Heart left ventricle (tissue), 16 donors: ENCODE measurements around the gene DNM2. TPM values are rescaled to one million over a fixed set of nuclear protein-coding genes. Genes with fewer than 3 reads are reported as not detected.

Source experiments
- ATAC-seq, 4 donors: fragments of 200-7000 bp; cut with Tn5 transposase; one replicate each; pipeline ENCODE4 v1.9.1; 2020 to 2022; ENCODE audit warnings: moderate library complexity in 4 of 4, mild to moderate bottlenecking in 3 of 4, moderate number of reproducible peaks in 1 of 4
- DNase-seq, 5 donors: peaks; one replicate each; pipeline ENCODE4 v3.0.0-alpha.2; 2020
- H3K27ac ChIP-seq, 12 donors: fragments of 200-600 bp; sonication (generic) in 4 of 12; one replicate each; pipeline versions ENCODE4 v1.5.0 to v1.8.0; 2016 to 2022; ENCODE audit warnings: mild to moderate bottlenecking in 2 of 12
- H3K27me3 ChIP-seq, 9 donors: fragments of 200-600 bp; sonication (generic) in 2 of 9; one replicate each; pipeline versions ENCODE4 v1.5.1 to v1.8.0; 2016 to 2022; ENCODE audit warnings: mild to moderate bottlenecking in 3 of 9
- H3K36me3 ChIP-seq, 9 donors: fragments of 200-600 bp; sonication (generic) in 2 of 9; one replicate each; pipeline versions ENCODE4 v1.5.0 to v1.8.0; 2018 to 2022; ENCODE audit warnings: mild to moderate bottlenecking in 2 of 9
- H3K4me1 ChIP-seq, 12 donors: fragments of 200-600 bp; sonication (generic) in 4 of 12; one replicate each; pipeline versions ENCODE4 v1.5.0 to v1.8.0; 2016 to 2022; ENCODE audit warnings: mild to moderate bottlenecking in 3 of 12
- H3K4me3 ChIP-seq, 12 donors: fragments of 200-600 bp; sonication (generic) in 4 of 12; one replicate each; pipeline versions ENCODE4 v1.5.0 to v1.8.0; 2017 to 2022; ENCODE audit warnings: mild to moderate bottlenecking in 9 of 12, moderate library complexity in 4 of 12
- H3K9me3 ChIP-seq, 12 donors: fragments of 200-600 bp; sonication (generic) in 4 of 12; one replicate each; pipeline versions ENCODE4 v1.5.0 to v1.8.0; 2016 to 2022; ENCODE audit warnings: mild to moderate bottlenecking in 1 of 12
- POLR2A ChIP-seq, 2 donors: fragments of 450-650 bp; IDR thresholded peaks; one replicate each; pipeline ENCODE4 v1.6.1; 2017; ENCODE audit warnings: antibody characterized with exemption in 2 of 2, mild to moderate bottlenecking in 2 of 2, moderate library complexity in 2 of 2
- WGBS, 4 donors: extraction: QIAGEN DNeasy Blood & Tissue Kit in 2 of 4; methylation state at CpG; one replicate each; pipeline versions ENCODE4 v1.1.5 to v1.1.7; 2013 to 2018; 5-methylcytosine and 5-hydroxymethylcytosine counted together
- intact Hi-C, 10 donors: fragments of 100-400 bp; cut with DNase I; formaldehyde crosslinking; loops; one replicate each; pipeline versions ENCODE4 v1.11.1 to v1.14.2; 2022
- polyA plus RNA-seq, 2 donors: library from polyadenylated mRNA; stranded (reverse); fragments of 200-250 nt; gene quantifications; one replicate each; pipeline ENCODE4 v1.2.3, GENCODE V29; 2013
- total RNA-seq, 9 donors: library from RNA; depleted of rRNA in 2 of 9; stranded (reverse); fragments of >200 nt in 2 of 9; fragmentation: NEBNext Ultra II Directional in 3 of 9; extraction: Animal tissue kit (Norgen Biotek cat#: 25700) in 3 of 9; gene quantifications; one replicate each; pipeline versions ENCODE4 v1.1.0 to v1.2.4, GENCODE V29; 2016 to 2023
- TF ChIP-seq, protein P1 (sequence below), 12 donors: fragments of 200-600 bp; sonication (generic) in 4 of 12; IDR thresholded peaks; one replicate each; pipeline versions ENCODE4 v1.5.0 to v1.8.0; 2018 to 2022; ENCODE audit warnings: antibody characterized with exemption in 12 of 12, mild to moderate bottlenecking in 5 of 12
- donor health status: ischemic (EF 13 %, LVEDD 7.1; RV severe dilation, severe dysfunction).
- donor health status: healthy with polysubstance abuse.
- donor health status: DM: no; HTN: yes; CAD: no.
- donor health status: DM: no; HTN: no; CAD: no.
- donor health status: ischemic (EF 25% LVEDD 6.9; RV normal size, moderate dysfunction).
- donor health status: ischemic (EF 25% LVEDD 5.7; RV mildly dilated, moderate dysfunction).
- donor health status: healthy.
- donor health status: DM: yes; HTN: yes; CAD: no.
- donor health status: ischemic (EF 35%, LVEDD 5.7; RV mildly dilated, moderate dysfunction).
- donor health status: nonischemic (EF 11% LVEDD 7.7; RV severe dilation, severe dysfunction).
- donor health status: DM: yes; HTN: yes; CAD: no.
- donor health status: PGD.
- donor health status: ischemic (EF 29% LVEDD 5.4; RV normal size, mild dysfunction).
- donor health status: nonischemic (EF 23%, LVEDD 6.1; RV moderate dilation, normal function).

Gene DNM2
- total and polyA plus RNA-seq, 11 donors = 98.9 to 204 (median 131) TPM

DNA sequence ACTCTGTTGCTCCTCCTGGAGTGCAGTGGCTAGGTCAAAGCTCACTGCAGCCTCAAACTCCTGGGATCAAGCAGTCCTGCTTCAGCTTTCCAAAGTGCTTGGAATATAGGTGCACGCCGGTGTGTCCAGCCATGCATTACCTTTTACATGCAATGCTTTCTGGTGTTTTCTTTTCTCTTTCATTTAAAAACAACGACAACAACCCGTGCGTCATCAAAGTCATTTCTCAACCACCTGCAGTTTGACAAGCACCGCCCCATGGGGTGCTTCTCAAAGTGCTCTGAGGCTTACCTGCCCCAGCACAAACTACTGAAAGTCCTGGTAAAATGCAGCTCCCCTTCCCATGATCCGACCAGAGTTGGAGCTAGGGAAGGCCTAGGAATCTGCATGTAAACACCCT is 9.6 kb upstream of the DNM2 start:
- Histone ChIP-seq H3K9me3 (no peaks in the 10 kb centered on the region), H3K27ac (no peak overlapping the region), H3K4me3 (no peak overlapping the region), H3K36me3 (peaks cover 0 to 35% (median 17%) of the 10 kb centered on the region in 9 donors), H3K27me3 (no peaks in the 10 kb centered on the region), H3K4me1 (no peaks in the 10 kb centered on the region)
- TF ChIP-seq POLR2A (IDR thresholded peaks at IDR 0.05) = no peak
- TF ChIP-seq, protein P1, sequence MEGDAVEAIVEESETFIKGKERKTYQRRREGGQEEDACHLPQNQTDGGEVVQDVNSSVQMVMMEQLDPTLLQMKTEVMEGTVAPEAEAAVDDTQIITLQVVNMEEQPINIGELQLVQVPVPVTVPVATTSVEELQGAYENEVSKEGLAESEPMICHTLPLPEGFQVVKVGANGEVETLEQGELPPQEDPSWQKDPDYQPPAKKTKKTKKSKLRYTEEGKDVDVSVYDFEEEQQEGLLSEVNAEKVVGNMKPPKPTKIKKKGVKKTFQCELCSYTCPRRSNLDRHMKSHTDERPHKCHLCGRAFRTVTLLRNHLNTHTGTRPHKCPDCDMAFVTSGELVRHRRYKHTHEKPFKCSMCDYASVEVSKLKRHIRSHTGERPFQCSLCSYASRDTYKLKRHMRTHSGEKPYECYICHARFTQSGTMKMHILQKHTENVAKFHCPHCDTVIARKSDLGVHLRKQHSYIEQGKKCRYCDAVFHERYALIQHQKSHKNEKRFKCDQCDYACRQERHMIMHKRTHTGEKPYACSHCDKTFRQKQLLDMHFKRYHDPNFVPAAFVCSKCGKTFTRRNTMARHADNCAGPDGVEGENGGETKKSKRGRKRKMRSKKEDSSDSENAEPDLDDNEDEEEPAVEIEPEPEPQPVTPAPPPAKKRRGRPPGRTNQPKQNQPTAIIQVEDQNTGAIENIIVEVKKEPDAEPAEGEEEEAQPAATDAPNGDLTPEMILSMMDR (IDR thresholded peaks at IDR 0.05) = no peak
- no peak for DNase-seq
- WGBS, 4 donors = 92 to 96% (median 93%) methylated on average over 7 of the region's 7 CpGs
- intact Hi-C loops = no loop called here
- ATAC-seq = no peak

- H3K36me3 ChIP-seq = peaks cover 0 to 40% (median 21%) of the 10 kb centered on the region in 9 donors
These were observed 5.8 kb upstream of the DNM2 start for GRCh38 chr19:10712045-10712444.

GRCh38 chr19:10712754-10713153 is 5.1 kb upstream of the DNM2 start:
- H3K27ac ChIP-seq = no peak overlapping the region
- no peaks in the 10 kb centered on the region for H3K9me3 ChIP-seq
- H3K4me3 ChIP-seq = no peak overlapping the region
- H3K4me1 ChIP-seq = peaks cover 0 to 7% (median 4%) of the 10 kb centered on the region in 12 donors
- no peak for ATAC-seq
- intact Hi-C loops = loop anchor here in 2 of 10 donors (10.0 kb wide), 1 partner anchor 152 kb away; no protein-coding TSS in a partner anchor
- 89 to 93% (median 91%) methylated on average over 10 to 23 of the region's 23 CpGs for WGBS, 4 donors
- peaks cover 0 to 40% (median 18%) of the 10 kb centered on the region in 9 donors for H3K36me3 ChIP-seq
- H3K27me3 ChIP-seq = no peaks in the 10 kb centered on the region
- no peak for DNase-seq
- TF ChIP-seq POLR2A (IDR thresholded peaks at IDR 0.05) = no peak
- TF ChIP-seq, protein P1 (IDR thresholded peaks at IDR 0.05) = no peak

More at GRCh38 chr19:10712045-10712444, 5.8 kb upstream of the DNM2 start:
- 66 to 82% (median 74%) methylated on average over 14 of the region's 14 CpGs for WGBS, 4 donors
- Histone ChIP-seq H3K27me3 (no peaks in the 10 kb centered on the region), H3K9me3 (no peaks in the 10 kb centered on the region), H3K27ac (no peak overlapping the region), H3K4me3 (no peak overlapping the region), H3K4me1 (peaks cover 0 to 5% (median 3%) of the 10 kb centered on the region in 12 donors)
- no peak for TF ChIP-seq POLR2A (IDR thresholded peaks at IDR 0.05)
- TF ChIP-seq, protein P1 (IDR thresholded peaks at IDR 0.05) = no peak
- intact Hi-C loops = loop anchor here in 2 of 10 donors (10.0 kb wide), 1 partner anchor 153 kb away; no protein-coding TSS in a partner anchor
- ATAC-seq (no peak), DNase-seq (no peak)

DNA sequence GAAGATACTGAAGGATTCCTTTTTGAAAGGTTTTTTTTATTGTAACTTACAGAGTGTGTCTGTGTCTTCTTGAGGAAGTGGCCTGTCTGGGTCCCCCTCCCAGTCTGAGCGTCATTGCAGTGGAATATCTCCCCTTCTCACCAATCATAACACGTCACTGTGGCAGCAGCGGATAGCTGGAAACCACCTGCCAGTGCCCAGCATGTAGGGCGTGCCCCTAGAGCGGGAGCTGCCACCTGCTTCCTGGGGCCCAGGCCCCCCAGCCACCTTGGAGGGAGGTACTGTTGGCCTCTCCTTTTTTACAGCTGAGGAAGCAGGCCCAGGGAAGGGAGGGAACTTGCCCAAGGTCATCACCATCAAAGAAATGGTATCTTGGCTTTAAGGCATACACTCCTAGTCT is 4.6 kb upstream of the DNM2 start:
- DNase-seq (no peak), ATAC-seq (no peak)
- H3K4me3 ChIP-seq = no peak overlapping the region
- H3K27me3 ChIP-seq = no peaks in the 10 kb centered on the region
- H3K36me3 ChIP-seq = peaks cover 0 to 35% (median 15%) of the 10 kb centered on the region in 9 donors
- WGBS, 4 donors = 83 to 90% (median 87%) methylated on average over 5 of the region's 5 CpGs
- no peaks in the 10 kb centered on the region for H3K9me3 ChIP-seq
- H3K27ac ChIP-seq = no peak overlapping the region
- TF ChIP-seq POLR2A (IDR thresholded peaks at IDR 0.05) = no peak
- TF ChIP-seq, protein P1 (IDR thresholded peaks at IDR 0.05) = no peak
- H3K4me1 ChIP-seq = peaks cover 0 to 7% (median 4%) of the 10 kb centered on the region in 12 donors
- intact Hi-C loops = loop anchor here in 2 of 10 donors (10.0 kb wide), 1 partner anchor 151 kb away; no protein-coding TSS in a partner anchor
